Measurements from ENCODE around the gene MYCT1. TPM values are rescaled to one million over a fixed set of nuclear protein-coding genes. Genes with fewer than 3 reads are reported as not detected.

MYCT1 gene
- total RNA-seq, 2 experiments from 2014 or later = not detected

GRCh38 chr6:152673236-152673635 is 24.5 kb upstream of the MYCT1 start:
- Mint-ChIP-seq H3K27me3 (peaks cover 5% of the 10 kb centered on the region), H3K4me3 (no peak overlapping the region), H3K27ac (no peak overlapping the region), H3K4me1 (ENCODE audit: low read depth) (no peaks in the 10 kb centered on the region), H3K36me3 (ENCODE audit: low read depth) (no peaks in the 10 kb centered on the region), H3K9me3 (no peaks in the 10 kb centered on the region)
- POLR2A ChIA-PET = no interaction called here
- DNase-seq (no peak), ATAC-seq (ENCODE audit: poor library complexity) (no peak)
- H3K27ac ChIP-seq (ENCODE audit: low read depth in 1 of 2, low read length in 2 of 2) = no peak overlapping the region
- no peaks in the 10 kb centered on the region for H3K36me3 ChIP-seq (ENCODE audit: insufficient read depth, low read length)
- no peak for TF ChIP-seq CTCF (IDR thresholded peaks at IDR 0.05)
- H3K4me3 ChIP-seq (ENCODE audit: low read length) = no peak overlapping the region
- H3K4me1 ChIP-seq (ENCODE audit: insufficient read depth, low read length) = no peaks in the 10 kb centered on the region
- H3K27me3 ChIP-seq (ENCODE audit: control insufficient read depth in 1 of 2, insufficient read depth in 2 of 2, low read length in 2 of 2) = no peaks in the 10 kb centered on the region
- intact Hi-C loops (cut with DNase I, micrococcal nuclease) = no loop called here
- H3K9me3 ChIP-seq (ENCODE audit: control insufficient read depth in 1 of 2, insufficient read depth in 1 of 2, low read length in 2 of 2) = no peaks in the 10 kb centered on the region
- CTCF ChIA-PET = no interaction called here

DNA sequence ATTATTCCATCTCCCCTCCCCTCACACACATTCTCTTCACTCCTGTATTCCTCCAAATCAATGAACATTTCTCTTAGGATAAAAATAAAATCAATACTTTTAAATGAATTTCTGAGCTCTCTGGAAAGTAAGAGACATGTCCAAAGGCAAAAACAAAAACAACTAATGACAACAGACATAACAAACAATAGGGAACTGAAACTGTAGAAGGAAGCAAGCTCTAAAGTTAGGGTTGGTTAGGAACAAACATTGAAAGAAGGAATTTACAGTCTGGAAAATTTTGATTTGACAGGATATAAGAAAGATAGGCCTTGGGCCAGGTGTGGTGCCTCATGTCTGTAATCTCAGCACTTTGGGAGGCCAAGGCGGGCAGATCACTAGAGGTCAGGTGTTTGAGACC is 17.5 kb upstream of the MYCT1 start:
- no peaks in the 10 kb centered on the region for H3K4me1 ChIP-seq (ENCODE audit: insufficient read depth, low read length)
- H3K36me3 ChIP-seq (ENCODE audit: insufficient read depth, low read length) = no peaks in the 10 kb centered on the region
- no peak for TF ChIP-seq CTCF (IDR thresholded peaks at IDR 0.05)
- Mint-ChIP-seq H3K27me3 (peaks cover 4% of the 10 kb centered on the region), H3K27ac (no peak overlapping the region), H3K36me3 (ENCODE audit: low read depth) (no peaks in the 10 kb centered on the region), H3K4me1 (ENCODE audit: low read depth) (no peaks in the 10 kb centered on the region), H3K9me3 (no peaks in the 10 kb centered on the region), H3K4me3 (no peak overlapping the region)
- ChIA-PET CTCF (no interaction called here), POLR2A (no interaction called here)
- DNase-seq = no peak
- intact Hi-C loops (cut with DNase I, micrococcal nuclease) = no loop called here
- H3K9me3 ChIP-seq (ENCODE audit: control insufficient read depth in 1 of 2, insufficient read depth in 1 of 2, low read length in 2 of 2) = no peaks in the 10 kb centered on the region
- no peak overlapping the region for H3K27ac ChIP-seq (ENCODE audit: low read depth in 1 of 2, low read length in 2 of 2)
- no peak overlapping the region for H3K4me3 ChIP-seq (ENCODE audit: low read length)
- H3K27me3 ChIP-seq (ENCODE audit: control insufficient read depth in 1 of 2, insufficient read depth in 2 of 2, low read length in 2 of 2) = no peaks in the 10 kb centered on the region
- no peak for ATAC-seq (ENCODE audit: poor library complexity)

- H3K9me3 Mint-ChIP-seq = no peaks in the 10 kb centered on the region
- no peaks in the 10 kb centered on the region for H3K36me3 Mint-ChIP-seq (ENCODE audit: low read depth)
- H3K27me3 Mint-ChIP-seq = peaks cover 4% of the 10 kb centered on the region
- Histone ChIP-seq H3K4me1 (ENCODE audit: insufficient read depth, low read length) (no peaks in the 10 kb centered on the region), H3K36me3 (ENCODE audit: insufficient read depth, low read length) (no peaks in the 10 kb centered on the region), H3K27me3 (ENCODE audit: control insufficient read depth in 1 of 2, insufficient read depth in 2 of 2, low read length in 2 of 2) (no peaks in the 10 kb centered on the region), H3K27ac (ENCODE audit: low read depth in 1 of 2, low read length in 2 of 2) (no peak overlapping the region), H3K9me3 (ENCODE audit: control insufficient read depth in 1 of 2, insufficient read depth in 1 of 2, low read length in 2 of 2) (no peaks in the 10 kb centered on the region), H3K4me3 (ENCODE audit: low read length) (no peak overlapping the region)
- no peak overlapping the region for H3K4me3 Mint-ChIP-seq
- CTCF ChIA-PET = no interaction called here
- TF ChIP-seq CTCF (IDR thresholded peaks at IDR 0.05) = no peak
- DNase-seq (no peak), ATAC-seq (ENCODE audit: poor library complexity) (no peak)
- POLR2A ChIA-PET = no interaction called here
- no peaks in the 10 kb centered on the region for H3K4me1 Mint-ChIP-seq (ENCODE audit: low read depth)
- H3K27ac Mint-ChIP-seq = no peak overlapping the region
- intact Hi-C loops (cut with DNase I, micrococcal nuclease) = no loop called here
Observed at GRCh38 chr6:152680879-152681517, 16.7 kb upstream of the MYCT1 start.

Measured in CD4-positive, alpha-beta T cell (primary cell).